HFFc6 (cell line): ENCODE results near the gene RBMS3. TPM values are rescaled to one million over a fixed set of nuclear protein-coding genes. Genes with fewer than 3 reads are reported as not detected.

Experiments
- DNase-seq: peaks from one replicate; pipeline ENCODE4 v3.0.0-alpha.2; 2018
- H3K27ac Mint-ChIP-seq: 2 replicates; pipeline ENCODE4 v1.8.0; 2020; ENCODE audit warnings: mild to moderate bottlenecking, mixed read lengths
- H3K27me3 Mint-ChIP-seq: 2 replicates; pipeline ENCODE4 v1.8.0; 2021; ENCODE audit warnings: mild to moderate bottlenecking, moderate library complexity, mixed read lengths; ENCODE audit not compliant: insufficient read depth
- H3K36me3 Mint-ChIP-seq: 2 replicates; pipeline ENCODE4 v1.8.0; 2021; ENCODE audit warnings: low read depth, mixed read lengths
- H3K4me1 Mint-ChIP-seq: 2 replicates; pipeline ENCODE4 v1.8.0; 2020; ENCODE audit warnings: low read depth, mixed read lengths
- H3K4me3 Mint-ChIP-seq: 2 replicates; pipeline ENCODE4 v1.8.0; 2020; ENCODE audit warnings: mild to moderate bottlenecking, moderate library complexity, mixed read lengths
- H3K9me3 Mint-ChIP-seq: 2 replicates; pipeline ENCODE4 v1.8.0; 2020; ENCODE audit warnings: mild to moderate bottlenecking, mixed read lengths
- CTCF ChIP-seq: fragments of 200-600 bp; sonication (generic); IDR thresholded peaks from 2 replicates; pipeline ENCODE4 v1.5.0; 2021; ENCODE audit warnings: antibody characterized with exemption, mild to moderate bottlenecking
- total RNA-seq, 6 experiments: library from RNA; stranded (reverse); fragmentation: NEBNext Ultra II Directional; extraction: Animal tissue kit (Norgen Biotek cat#: 25700); gene quantifications; 2 replicates in 1 of 6; 3 replicates in 5 of 6; pipeline ENCODE4 v1.2.3, GENCODE V29; 2021

RBMS3 gene
- total RNA-seq, 6 experiments from 2014 or later, result 22.8 to 46.9 (median 39.4) TPM

- DNase-seq, result no peak
- H3K36me3 Mint-ChIP-seq, result no peaks in the 10 kb centered on the region
- no peaks in the 10 kb centered on the region; the same call in 1 of the 2 replicates for H3K27me3 Mint-ChIP-seq
- no peaks in the 10 kb centered on the region for H3K9me3 Mint-ChIP-seq
- no peak overlapping the region for H3K4me3 Mint-ChIP-seq
- peaks cover 6% of the 10 kb centered on the region; the same call in 1 of the 2 replicates for H3K4me1 Mint-ChIP-seq
- TF ChIP-seq CTCF, result no peak
- no peak overlapping the region for H3K27ac Mint-ChIP-seq
Measured at GRCh38 chr3:29265509-29266072, 15.3 kb upstream of the RBMS3 start.

GRCh38 chr3:29267226-29267625, 13.6 kb upstream of the RBMS3 start:
- Mint-ChIP-seq H3K27me3 (no peaks in the 10 kb centered on the region; the same call in 1 of the 2 replicates), H3K9me3 (no peaks in the 10 kb centered on the region), H3K27ac (no peak overlapping the region), H3K4me1 (peaks cover 6% of the 10 kb centered on the region; the same call in 1 of the 2 replicates), H3K4me3 (no peak overlapping the region), H3K36me3 (no peaks in the 10 kb centered on the region)
- no peak for DNase-seq
- TF ChIP-seq CTCF, result no peak

GRCh38 chr3:29268651-29269050, 12.2 kb upstream of the RBMS3 start:
- Mint-ChIP-seq H3K27me3 (no peaks in the 10 kb centered on the region), H3K4me1 (peaks cover 6% of the 10 kb centered on the region; the same call in 1 of the 2 replicates), H3K27ac (no peak overlapping the region), H3K36me3 (no peaks in the 10 kb centered on the region), H3K4me3 (no peak overlapping the region), H3K9me3 (no peaks in the 10 kb centered on the region)
- no peak for TF ChIP-seq CTCF
- DNase-seq, result no peak

GRCh38 chr3:29270752-29271151, 10.1 kb upstream of the RBMS3 start:
- H3K27ac Mint-ChIP-seq, result no peak overlapping the region
- no peak for DNase-seq
- no peak for TF ChIP-seq CTCF
- H3K27me3 Mint-ChIP-seq, result no peaks in the 10 kb centered on the region
- no peaks in the 10 kb centered on the region for H3K9me3 Mint-ChIP-seq
- no peak overlapping the region for H3K4me3 Mint-ChIP-seq
- peaks cover 12% of the 10 kb centered on the region for H3K4me1 Mint-ChIP-seq
- no peaks in the 10 kb centered on the region for H3K36me3 Mint-ChIP-seq

GRCh38 chr3:29271475-29271874, 9.4 kb upstream of the RBMS3 start:
- no peak for DNase-seq
- no peak overlapping the region for H3K4me3 Mint-ChIP-seq
- no peak for TF ChIP-seq CTCF
- peaks cover 12% of the 10 kb centered on the region for H3K4me1 Mint-ChIP-seq
- H3K9me3 Mint-ChIP-seq, result no peaks in the 10 kb centered on the region
- H3K27me3 Mint-ChIP-seq, result no peaks in the 10 kb centered on the region
- H3K36me3 Mint-ChIP-seq, result no peaks in the 10 kb centered on the region
- H3K27ac Mint-ChIP-seq, result no peak overlapping the region

GRCh38 chr3:29274667-29275066, 6.2 kb upstream of the RBMS3 start:
- Mint-ChIP-seq H3K27me3 (no peaks in the 10 kb centered on the region), H3K27ac (no peak overlapping the region), H3K9me3 (no peaks in the 10 kb centered on the region), H3K4me3 (no peak overlapping the region), H3K36me3 (no peaks in the 10 kb centered on the region), H3K4me1 (peaks cover 16% of the 10 kb centered on the region)
- TF ChIP-seq CTCF, result no peak
- DNase-seq, result no peak
